ENCODE measurements around the gene MSRB2. TPM values are rescaled to one million over a fixed set of nuclear protein-coding genes. Genes with fewer than 3 reads are reported as not detected.
"Not testable (repeated sequence)": the region's sequence is repeated elsewhere in the genome, so short reads cannot be mapped to it uniquely, and the experiment has no call there.

MSRB2 gene
- 6.0 and 8.3 TPM in 2 replicates for total RNA-seq

DNA sequence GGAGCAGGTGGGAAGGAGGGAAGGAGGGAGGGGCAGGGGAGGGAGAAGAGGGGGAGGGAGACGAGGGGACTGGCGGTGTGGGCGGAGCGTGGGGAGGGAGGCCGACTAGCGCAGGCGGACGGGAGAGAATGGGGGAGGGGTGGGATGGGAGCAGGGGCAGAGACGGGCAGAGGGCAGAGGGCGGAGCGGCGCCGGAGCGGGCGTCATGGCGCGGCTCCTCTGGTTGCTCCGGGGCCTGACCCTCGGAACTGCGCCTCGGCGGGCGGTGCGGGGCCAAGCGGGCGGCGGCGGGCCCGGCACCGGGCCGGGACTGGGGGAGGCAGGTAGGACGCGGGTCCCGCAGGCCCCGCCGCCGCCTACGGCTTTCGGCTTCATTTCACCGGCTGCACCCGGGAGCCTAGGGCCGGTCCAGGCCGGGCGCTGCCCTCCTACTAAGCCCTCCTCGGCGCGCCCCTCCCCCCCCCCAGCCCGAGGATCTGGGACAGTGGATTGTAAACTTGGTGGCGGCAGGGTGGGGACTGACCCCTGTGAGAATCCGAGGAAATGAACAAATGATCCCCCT is at the start of gene MSRB2:
Gene MSRB2 (plus strand): TSS at position 176 of the 562 bp plus-strand sequence. CDS start 30 bp downstream, at position 206.
- peak; percentile 92 for DNase-seq

DNA sequence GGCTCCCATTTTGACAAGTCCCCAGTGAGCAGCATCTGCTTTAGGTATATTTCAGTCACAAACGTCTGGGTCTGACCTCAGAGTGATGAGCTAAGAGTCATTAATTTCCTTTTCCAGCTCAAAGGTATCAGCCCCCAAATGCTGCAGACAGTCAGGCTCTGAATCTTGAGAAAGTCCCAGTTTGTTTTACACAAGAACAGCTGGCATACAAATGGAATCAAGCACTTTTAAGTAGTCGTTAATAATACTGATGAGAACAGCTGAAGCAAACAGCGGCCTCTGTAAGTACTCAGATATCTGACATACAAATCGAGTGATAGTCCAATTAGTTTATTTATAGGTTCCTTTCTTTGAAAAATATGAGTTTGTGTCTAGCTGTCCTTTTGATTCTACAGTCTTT is 49.4 kb upstream of the MSRB2 start:
- no peak for DNase-seq

DNA sequence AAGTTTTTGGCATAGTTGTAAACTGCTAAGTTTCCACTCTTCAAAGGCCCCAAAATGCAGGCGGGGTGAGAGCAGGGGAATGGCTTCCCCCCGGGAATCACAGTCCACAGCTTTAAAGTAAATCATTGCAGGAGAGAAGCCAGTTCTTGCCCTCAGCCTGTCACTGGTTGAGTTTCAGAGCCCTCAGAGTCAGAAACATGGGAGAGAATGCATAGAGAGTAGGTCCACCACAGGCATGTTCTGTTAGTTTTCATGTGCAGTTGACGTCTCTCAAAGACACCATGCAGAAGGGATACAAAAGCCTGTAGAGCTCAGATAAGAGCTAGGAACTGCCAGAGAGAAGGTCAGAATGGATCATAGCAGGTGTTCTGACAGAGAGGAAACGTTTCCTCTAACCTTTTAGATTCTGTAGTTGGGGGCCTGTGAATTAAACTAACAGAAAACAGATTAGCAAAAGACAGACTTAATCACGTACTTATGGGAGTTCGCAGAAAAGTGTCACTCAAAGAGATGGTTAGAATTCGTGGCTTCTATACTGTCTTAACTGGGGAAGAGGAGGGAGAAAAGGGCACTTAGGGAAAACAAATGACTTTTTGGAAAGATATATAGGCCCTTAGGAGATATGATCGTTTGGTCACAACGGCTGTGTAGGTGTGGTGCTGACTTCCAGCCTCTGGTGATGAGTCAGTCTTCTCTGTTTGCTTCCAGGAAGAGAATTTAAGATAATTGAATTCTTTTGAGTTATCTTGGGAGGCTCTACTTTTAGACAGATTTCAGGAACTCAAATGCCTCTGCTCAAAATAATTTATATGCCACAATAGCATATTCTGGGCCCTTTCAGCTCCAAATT is 48.0 kb upstream of the MSRB2 start:
- DNase-seq, result no peak

DNA sequence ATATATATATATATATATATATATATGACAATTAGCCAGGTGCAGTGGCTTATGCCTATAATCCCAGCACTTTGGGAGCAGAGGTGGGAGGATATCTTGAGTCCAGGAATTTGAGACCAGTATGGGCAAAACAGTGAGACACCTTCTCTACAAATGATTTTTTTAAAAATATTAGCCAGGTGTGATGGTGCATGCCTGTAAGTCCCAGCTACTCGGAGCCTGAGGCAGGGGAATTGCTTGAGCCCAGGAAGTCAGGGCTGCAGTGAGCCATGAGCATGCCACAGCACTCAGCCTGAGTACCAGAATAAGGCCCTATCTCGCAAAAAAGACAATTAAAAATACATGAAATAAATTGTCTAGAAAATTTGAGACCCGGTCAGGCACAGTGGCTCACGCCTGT is 47.2 kb upstream of the MSRB2 start:
- DNase-seq, result no peak

DNA sequence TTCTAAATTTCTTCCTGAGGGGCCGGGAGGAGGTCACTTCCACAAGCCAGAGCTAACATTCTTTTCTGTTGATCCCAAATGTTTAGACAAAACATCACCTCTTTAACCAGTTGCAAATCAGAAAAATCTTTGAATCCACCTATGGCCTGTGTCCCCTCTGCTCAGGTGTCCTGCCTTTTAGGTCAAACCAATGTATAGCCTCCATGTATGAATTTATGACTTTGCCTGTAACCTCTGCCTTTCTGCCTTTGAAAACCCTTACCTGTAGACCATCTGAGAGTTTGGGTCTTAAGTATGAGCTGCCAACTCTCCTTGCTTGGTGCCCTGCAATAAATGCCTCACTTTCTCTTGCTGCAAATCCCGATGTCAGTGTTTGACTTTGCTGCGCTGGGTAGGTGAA is 44.1 kb upstream of the MSRB2 start:
- no peak for DNase-seq

DNA sequence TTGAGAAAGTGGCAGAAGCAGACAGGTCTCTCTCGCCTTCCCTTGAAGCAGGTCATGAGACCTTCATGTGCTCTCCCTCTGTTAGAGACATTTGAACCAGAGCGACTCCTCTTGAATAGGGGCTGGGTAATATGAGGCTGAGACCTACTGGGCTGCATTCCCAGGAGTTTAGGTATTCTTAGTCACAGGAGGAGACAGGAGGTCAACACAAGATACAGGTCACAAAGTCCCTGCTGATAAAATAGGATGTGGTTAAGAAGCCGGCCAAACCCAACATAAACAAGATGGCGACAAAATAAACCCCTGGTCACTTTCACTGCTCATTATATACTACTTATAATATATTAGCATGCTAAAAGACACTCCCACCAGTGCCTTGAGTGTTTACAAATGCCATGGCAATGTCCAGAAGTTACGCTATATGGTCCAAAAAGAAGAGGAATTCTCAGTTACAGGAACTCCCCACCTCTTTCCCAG is 43.5 kb upstream of the MSRB2 start:
- DNase-seq, result no peak

DNA sequence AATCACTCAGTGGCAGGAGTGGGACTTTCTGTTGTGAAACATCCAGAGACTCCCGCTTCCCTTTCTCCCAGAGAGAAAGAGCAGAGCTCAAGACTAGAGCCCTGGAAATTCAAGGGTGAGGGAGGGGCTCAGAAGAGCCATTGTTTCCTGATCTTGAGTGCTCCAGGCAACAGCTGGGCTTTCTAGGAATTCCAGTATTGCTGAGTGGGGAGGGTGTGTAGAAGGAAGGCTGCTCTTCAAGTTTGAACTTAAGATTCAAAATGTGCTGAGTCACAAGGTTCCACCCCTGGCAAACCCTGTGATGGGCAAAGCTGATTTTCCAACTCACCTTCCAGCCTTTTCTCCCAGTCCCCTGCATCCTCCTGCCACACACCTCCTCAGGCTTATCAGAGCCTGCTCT is 42.3 kb upstream of the MSRB2 start:
- no peak for DNase-seq

DNA sequence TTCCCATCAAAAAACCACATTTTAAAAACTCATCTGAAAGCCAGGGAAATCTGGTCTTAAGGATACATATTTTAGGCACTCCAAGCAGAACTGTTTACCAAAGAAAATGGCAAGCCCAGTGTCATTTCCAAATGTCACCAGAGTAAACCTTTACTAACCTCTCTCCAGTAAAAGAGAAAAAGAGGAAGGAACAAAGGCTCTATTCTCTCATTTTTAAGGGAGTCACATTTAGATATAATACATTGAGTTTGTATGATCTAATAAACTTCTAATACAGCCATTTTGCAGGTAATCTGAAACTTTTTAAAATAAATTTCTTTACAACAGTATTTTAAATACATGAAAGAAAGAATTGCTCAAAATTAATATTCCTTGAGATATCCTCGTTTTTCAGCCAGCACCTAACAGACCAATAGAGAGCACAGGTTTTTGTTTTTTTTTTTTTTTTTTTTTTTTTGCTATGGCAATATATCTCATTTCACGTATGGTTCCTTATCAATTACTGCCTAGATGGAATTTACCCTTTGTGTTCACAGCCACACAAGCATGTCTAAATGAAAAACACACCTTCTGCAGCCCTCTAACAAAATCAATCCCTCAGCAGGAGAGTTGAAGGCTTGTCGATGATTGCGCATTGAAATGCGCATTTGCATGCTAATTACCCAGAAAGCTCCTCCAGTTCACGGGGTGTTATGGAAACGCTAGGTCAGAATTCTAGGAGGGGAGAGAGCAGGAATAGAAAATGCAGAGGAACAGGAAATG is 39.8 kb upstream of the MSRB2 start:
- DNase-seq, result no peak

DNA sequence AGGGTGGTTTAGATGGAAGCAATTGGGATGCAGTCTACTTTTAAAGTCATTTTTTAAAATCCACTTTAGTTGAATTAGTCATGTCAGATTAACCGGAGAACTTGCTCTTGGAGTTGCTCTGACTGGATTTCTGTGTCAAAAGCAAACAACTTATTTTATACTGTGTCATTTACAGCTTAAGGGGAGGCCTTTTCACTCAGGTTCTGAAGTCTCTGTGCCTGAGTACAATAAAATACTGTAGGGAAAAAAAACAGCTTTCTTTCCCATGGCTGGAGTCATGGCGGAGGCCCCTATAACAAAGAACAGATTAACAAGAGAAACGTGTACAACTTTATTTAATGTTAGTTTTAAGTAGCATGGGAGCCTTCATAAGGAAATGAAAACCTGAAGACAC is 39.2 kb upstream of the MSRB2 start:
- DNase-seq, result no peak

DNA sequence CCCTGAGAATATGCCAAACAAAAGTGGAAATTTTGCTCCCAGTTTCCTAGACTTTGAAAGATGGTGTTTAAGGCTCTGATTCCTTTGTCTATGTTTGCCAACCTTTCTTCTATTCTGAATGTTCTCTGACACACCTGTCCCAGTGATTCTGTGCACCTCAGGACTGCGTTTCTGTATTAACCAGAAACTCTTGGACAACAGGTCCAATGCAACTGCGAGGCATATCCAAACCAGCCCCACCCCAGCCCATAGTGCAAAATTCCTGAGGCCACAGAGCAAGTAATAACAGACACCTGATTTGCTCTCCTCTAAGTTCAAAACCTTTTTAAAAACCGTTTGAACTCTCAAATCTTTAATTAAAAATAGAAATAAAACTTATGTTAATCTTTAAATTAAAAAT is 37.0 kb upstream of the MSRB2 start:
- no peak for DNase-seq

DNA sequence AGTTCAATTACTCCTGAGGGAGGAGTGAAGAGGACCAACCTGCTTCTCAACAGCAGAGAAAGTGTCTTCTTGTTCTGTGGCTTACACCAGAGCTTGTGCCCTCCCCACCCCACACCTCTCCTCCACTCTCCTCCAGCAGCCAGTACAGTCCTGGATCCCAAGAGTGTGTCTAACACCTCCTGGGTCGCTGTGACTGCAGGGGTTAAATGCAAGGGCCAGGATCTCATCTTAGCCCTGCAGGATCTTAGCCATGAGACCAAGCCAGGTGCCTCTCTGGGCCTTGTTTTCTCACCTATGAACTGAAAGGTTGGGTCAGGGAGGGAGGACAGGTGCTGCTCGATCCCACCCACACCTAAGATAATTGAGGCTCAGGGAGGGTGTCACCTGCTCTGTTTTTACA is 34.5 kb upstream of the MSRB2 start:
- DNase-seq, result no peak

DNA sequence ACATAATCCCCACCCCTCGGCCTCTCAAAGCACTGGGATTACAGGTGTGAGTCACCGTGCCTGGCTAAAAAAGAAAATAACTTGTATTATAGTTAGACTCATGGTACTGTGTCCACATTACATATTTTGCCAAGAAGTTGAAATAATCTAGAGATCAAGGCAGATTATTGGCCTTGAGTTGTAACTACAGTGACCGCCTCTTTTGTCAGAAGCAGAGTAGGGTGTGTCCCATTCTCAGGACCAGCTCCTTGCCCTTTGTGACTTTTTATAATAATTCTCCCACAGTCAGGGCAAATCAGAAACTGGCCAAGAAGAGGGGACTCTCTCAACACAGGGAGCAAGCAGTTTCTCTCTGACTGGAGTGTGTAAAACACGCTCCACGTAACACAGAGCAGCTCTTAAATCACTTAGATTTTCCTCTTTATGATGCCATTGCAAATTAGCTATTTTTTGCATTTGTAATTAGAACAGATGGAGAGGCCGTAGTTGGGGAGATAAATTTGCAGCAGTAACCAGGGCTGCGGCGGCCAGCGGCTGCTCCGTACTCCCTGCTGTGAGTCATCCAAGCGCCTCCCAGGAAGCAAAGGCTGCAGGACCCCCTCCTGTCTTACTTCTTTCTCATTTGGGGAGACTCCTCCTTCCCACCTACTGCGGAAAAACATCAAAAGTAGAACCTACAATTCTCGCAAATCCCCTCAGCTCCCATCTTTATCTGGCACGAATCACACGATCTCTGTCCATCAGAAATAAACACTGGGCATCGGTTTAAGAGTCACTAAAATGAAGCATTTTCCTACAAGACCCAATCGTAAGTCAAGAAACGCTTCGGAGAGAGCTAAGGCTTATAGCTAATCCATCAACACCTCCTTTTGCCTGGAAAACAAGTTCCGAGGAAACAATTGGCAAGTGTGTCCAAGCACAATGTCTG is 32.1 kb upstream of the MSRB2 start:
- DNase-seq, result no peak

DNA sequence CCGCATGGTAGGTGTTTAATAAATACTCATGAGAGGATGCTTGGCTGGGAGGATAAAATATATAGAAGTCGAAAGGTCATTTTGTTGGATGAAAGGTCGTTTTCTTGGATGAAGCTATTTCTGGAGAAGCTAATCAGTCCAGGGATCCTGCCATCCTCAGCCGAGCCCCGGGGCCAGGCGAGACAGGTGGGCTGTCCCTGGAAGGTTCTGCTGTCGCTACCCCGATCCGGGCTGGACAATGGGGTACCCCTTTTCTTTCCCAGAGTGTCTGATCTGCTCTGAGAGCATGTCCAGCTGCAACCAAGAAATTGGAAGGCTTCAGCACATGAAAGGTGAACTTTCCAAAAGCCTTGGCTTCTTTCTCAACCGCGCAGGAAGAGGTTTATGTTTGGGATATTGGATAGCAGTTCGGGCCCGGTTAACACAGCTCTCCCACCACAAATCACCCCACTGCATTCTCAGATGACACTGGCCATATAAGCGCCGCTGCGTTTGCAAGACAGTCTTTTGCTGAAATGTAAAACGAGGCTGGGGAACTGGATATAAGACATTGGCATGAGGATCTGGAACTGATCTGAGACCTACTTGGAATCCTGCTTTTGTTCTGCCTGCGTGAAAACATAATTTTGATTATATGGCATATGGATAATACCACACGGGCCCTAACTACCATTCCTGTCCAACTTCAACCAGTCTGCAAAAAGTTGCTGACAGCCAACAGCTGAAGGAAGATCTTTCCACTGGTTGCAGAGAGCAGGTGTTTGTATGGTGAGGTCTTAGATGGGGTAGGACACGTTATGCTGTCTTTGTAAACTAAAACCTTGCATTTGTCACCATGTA is 31.2 kb upstream of the MSRB2 start:
- no peak for DNase-seq

DNA sequence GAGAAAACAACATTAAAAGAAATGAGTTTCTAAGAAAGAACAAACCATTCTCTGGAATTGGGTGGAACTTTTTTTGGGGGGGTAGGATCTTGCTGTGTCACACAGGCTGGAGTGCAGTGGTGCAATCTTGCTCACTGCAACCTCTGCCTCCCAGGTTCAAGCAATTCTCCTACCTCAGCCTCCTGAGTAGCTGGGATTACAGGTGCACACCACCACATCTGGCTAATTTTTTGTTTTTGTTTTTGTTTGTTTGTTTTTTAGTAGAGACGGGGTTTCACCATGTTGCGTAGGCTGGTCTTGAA is 30.6 kb upstream of the MSRB2 start:
- DNase-seq, result not testable (repeated sequence)

DNA sequence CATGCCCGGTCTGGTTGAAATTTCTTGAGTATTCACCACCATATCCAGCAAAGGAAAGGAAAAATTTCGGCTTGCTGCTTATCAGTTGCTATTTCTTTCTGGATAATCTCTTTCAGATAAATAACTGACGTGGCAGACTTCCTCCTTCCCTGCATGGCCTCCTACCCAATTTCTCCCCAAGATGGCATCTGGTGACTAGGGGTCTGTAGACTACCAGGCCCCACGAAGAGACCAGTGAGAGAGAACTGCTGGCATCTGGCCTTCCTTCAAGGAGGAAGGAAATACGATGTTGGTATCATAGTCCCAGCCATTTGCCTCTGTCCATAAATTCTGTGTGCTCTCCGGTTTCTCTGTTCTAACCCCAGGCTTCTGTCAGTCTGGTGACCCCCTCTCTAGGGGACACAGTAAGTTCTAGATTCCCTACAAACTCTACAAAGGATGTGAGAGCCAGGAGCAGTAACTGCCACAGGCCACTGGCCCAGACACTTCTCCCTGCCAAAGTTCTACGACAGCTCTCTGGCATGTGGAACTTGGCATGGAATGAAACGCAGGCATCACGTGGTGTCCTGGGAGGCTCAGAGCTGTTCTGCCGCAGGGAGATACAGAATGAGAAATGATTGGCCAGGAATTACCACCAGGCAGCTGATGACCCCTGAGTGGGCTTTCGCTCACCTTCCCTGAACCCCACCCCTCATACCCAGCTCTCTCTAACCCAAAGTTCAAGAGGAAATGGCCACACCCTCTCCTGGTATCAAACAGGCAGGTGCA is 30.0 kb upstream of the MSRB2 start:
- DNase-seq, result peak; percentile 46

DNA sequence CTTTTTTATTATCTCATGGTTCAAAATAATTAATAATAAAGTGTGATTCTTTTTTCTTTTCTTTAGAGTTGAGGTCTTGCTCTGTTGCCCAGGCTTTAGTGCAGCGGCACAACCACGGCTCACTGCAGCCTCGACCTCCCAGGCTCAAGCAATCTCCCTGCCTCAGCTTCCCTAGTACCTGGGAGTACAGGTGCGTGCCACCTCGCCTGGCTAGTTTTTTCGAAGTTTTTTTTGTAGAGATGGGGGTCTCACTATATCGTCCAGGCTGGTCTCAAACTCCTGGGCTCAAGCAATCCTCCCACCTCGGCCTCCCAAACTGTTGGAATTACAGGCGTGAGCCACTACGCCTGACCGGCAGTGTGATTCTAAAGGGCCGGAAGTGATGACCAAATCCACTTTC is 28.0 kb upstream of the MSRB2 start:
- DNase-seq, result no peak

DNA sequence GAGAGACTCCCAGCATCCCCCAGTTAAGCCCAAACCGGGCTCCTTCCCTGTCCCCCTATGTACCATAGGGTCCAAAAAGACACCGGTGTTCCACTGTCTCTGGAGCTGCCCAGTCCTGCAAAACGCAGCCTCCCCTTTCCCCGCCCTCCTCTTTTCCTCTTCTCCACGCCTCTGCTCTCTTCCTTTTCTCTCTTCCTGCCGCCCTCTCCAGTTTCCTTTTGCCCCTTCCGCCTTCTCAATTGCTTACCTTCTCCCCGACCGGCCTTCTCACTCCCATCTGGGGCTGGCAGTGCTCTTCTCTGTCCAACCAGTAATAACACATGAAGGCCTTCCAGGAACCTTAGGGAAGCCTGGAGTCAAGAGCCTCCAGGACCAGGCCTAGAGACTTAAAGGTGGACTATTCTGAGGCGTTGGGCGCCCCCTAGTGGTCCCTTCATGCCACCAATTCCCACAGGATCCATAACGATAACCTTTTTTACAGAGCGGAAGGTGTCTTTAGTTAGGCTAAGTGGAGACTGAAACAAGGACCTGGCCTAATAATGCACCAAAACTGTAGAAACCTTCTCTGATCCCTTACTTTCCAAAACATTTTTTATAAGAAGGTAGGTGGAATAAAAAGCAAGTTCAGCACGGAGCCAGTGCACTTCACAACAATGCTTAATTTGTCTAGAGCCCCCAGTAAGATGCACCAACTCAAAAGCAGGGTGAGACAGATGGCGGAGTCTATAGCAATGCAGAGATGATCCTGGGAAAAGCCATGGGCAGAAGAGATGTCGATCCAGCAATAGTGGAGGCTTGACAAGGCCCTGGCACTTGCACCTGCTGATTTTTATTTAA is 27.2 kb upstream of the MSRB2 start:
- peak; percentile 84 for DNase-seq

DNA sequence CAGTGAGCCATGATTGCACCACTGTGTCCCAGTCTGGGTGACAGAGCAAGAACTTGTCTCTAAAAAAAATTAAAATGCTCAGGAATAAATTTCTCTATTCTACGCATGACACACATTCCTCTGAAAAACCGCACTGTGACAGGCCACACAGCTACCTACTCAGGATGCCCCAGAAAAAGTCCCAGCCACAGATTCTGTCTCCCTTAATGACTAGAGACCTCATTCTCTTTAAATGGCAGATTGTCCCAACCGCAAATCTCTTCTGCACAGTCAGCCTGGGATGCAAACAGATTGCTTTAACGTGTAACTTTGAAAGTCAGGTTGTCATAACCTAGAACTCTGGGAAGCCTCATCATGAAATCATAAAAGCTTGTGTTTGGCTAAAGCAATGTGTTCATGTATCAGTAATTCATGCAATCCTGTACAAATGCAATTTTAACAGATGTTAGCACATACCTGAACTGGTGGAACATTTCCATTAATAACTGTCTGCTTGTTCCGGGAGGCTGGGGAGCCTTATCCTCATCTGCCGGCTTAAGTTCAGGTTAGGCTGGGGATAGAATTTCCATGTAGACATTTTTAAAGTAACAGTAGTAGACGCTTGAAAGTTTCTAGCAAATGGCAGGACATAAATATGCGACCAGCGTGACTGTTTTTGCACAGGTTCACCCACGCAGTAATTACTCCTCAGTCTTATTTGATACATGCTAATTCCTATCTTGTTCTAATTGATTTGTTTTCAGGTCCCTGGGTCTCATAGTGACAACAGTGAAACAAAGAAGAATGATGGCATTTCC is 26.2 kb upstream of the MSRB2 start:
- no peak for DNase-seq

Data from dermis blood vessel endothelial cell (primary cell).